H9 (cell line): ENCODE measurements around the gene MYCN. TPM values are rescaled to one million over a fixed set of nuclear protein-coding genes. Genes with fewer than 3 reads are reported as not detected.

Experiments used
- DNase-seq: peaks from one replicate; pipeline ENCODE4 v3.0.0-alpha.2; 2017
- H2AFZ ChIP-seq: one replicate; pipeline ENCODE4 v1.6.1; 2013; ENCODE audit warnings: mild to moderate bottlenecking, low read length, control low read depth, moderate library complexity
- H2AK5ac ChIP-seq: 2 replicates; pipeline ENCODE4 v1.6.1; 2013; ENCODE audit warnings: low read length, control low read depth, mixed read lengths; ENCODE audit not compliant: insufficient read length
- H2BK120ac ChIP-seq: one replicate; pipeline ENCODE4 v1.6.1; 2013; ENCODE audit warnings: low read depth, mild to moderate bottlenecking, low read length, control low read depth, inconsistent platforms; ENCODE audit not compliant: poor library complexity, severe bottlenecking
- H2BK12ac ChIP-seq: 2 replicates; pipeline ENCODE4 v1.6.1; 2013; ENCODE audit warnings: low read length, control low read depth, mixed read lengths, low read depth; ENCODE audit not compliant: insufficient read length
- H2BK15ac ChIP-seq: 2 replicates; pipeline ENCODE4 v1.6.1; 2013; ENCODE audit warnings: low read depth, low read length, control low read depth
- H2BK20ac ChIP-seq: one replicate; pipeline ENCODE4 v1.6.1; 2013; ENCODE audit warnings: low read depth, mild to moderate bottlenecking, low read length, control low read depth, inconsistent platforms; ENCODE audit not compliant: poor library complexity, severe bottlenecking
- H2BK5ac ChIP-seq: 2 replicates; pipeline ENCODE4 v1.6.1; 2013; ENCODE audit warnings: low read length, control low read depth, mixed read lengths; ENCODE audit not compliant: insufficient read length
- H3K14ac ChIP-seq: 2 replicates; pipeline ENCODE4 v1.6.1; 2013; ENCODE audit warnings: low read length, control low read depth; ENCODE audit not compliant: insufficient read depth
- H3K18ac ChIP-seq: 2 replicates; pipeline ENCODE4 v1.6.1; 2013; ENCODE audit warnings: low read depth, mild to moderate bottlenecking, mixed read lengths, low read length, control low read depth; ENCODE audit not compliant: insufficient read length
- H3K23ac ChIP-seq: 2 replicates; pipeline ENCODE4 v1.6.1; 2013; ENCODE audit warnings: low read length, control low read depth, mixed read lengths, low read depth; ENCODE audit not compliant: insufficient read length
- H3K23me2 ChIP-seq: 2 replicates; pipeline ENCODE4 v1.6.1; 2013; ENCODE audit warnings: low read depth, mild to moderate bottlenecking, mixed read lengths, low read length, control low read depth; ENCODE audit not compliant: insufficient read length, poor library complexity, severe bottlenecking
- H3K27ac ChIP-seq: 2 replicates; pipeline ENCODE4 v1.5.1; 2013; ENCODE audit warnings: low read length, control low read depth, mixed read lengths, low read depth; ENCODE audit not compliant: insufficient read length
- H3K27me3 ChIP-seq: 2 replicates; pipeline ENCODE4 v1.6.1; 2013; ENCODE audit warnings: low read length, control low read depth, inconsistent platforms; ENCODE audit not compliant: insufficient read depth
- H3K4ac ChIP-seq: 2 replicates; pipeline ENCODE4 v1.6.1; 2013; ENCODE audit warnings: low read depth, mild to moderate bottlenecking, control low read depth, inconsistent platforms, low read length, moderate library complexity
- H3K4me1 ChIP-seq: 2 replicates; pipeline ENCODE4 v1.6.1; 2013; ENCODE audit warnings: low read length, control low read depth, inconsistent platforms; ENCODE audit not compliant: insufficient read depth
- H3K4me2 ChIP-seq: 2 replicates; pipeline ENCODE4 v1.6.1; 2013; ENCODE audit warnings: low read length, control low read depth, mixed read lengths; ENCODE audit not compliant: insufficient read length, insufficient read depth
- H3K56ac ChIP-seq: 2 replicates; pipeline ENCODE4 v1.6.1; 2013; ENCODE audit warnings: low read depth, mild to moderate bottlenecking, mixed read lengths, low read length, control low read depth; ENCODE audit not compliant: insufficient read length
- H3K79me1 ChIP-seq: 2 replicates; pipeline ENCODE4 v1.6.1; 2013; ENCODE audit warnings: low read depth, mild to moderate bottlenecking, moderate library complexity, low read length, control low read depth, inconsistent platforms; ENCODE audit not compliant: insufficient read depth, poor library complexity, severe bottlenecking
- H3K79me2 ChIP-seq: 2 replicates; pipeline ENCODE4 v1.6.1; 2013; ENCODE audit warnings: low read length, control low read depth, inconsistent platforms; ENCODE audit not compliant: insufficient read depth
- H3K9ac ChIP-seq: 2 replicates; pipeline ENCODE4 v1.6.1; 2013; ENCODE audit warnings: low read length, control low read depth, mixed read lengths; ENCODE audit not compliant: insufficient read length; ENCODE audit errors: extremely low read depth
- H3K9me3 ChIP-seq: one replicate; pipeline ENCODE4 v1.6.1; 2013; ENCODE audit warnings: low read depth, low read length, inconsistent platforms; ENCODE audit not compliant: control insufficient read depth
- H3T11ph ChIP-seq: one replicate; pipeline ENCODE4 v1.6.1; 2013; ENCODE audit warnings: mild to moderate bottlenecking, low read length, control low read depth, inconsistent platforms
- H4K20me1 ChIP-seq: one replicate; pipeline ENCODE4 v1.6.1; 2013; ENCODE audit not compliant: control insufficient read depth, insufficient read length, insufficient read depth
- H4K5ac ChIP-seq: 2 replicates; pipeline ENCODE4 v1.6.1; 2013; ENCODE audit warnings: low read depth, mild to moderate bottlenecking, mixed read lengths, low read length, control low read depth; ENCODE audit not compliant: insufficient read length
- H4K8ac ChIP-seq: replicated peaks from 2 replicates; pipeline ENCODE4 v1.6.1; 2013; ENCODE audit warnings: low read length, control low read depth, mixed read lengths, low read depth; ENCODE audit not compliant: insufficient read length
- H4K91ac ChIP-seq: 2 replicates; pipeline ENCODE4 v1.6.1; 2013; ENCODE audit warnings: low read depth, mild to moderate bottlenecking, moderate library complexity, mixed read lengths, low read length, control low read depth; ENCODE audit not compliant: insufficient read length
- H3K27ac Mint-ChIP-seq, 3 experiments: 2 replicates in 2 of 3; 3 replicates in 1 of 3; pipeline ENCODE4 v1.8.0; 2020 to 2021; ENCODE audit warnings: mixed read lengths in 3 of 3, mild to moderate bottlenecking in 1 of 3, moderate library complexity in 1 of 3
- H3K27me3 Mint-ChIP-seq: 2 replicates; pipeline ENCODE4 v1.8.0; 2021; ENCODE audit warnings: low read depth, mild to moderate bottlenecking, moderate library complexity, mixed read lengths
- H3K36me3 Mint-ChIP-seq, 3 experiments: 2 replicates in 2 of 3; 3 replicates in 1 of 3; pipeline ENCODE4 v1.8.0; 2020 to 2021; ENCODE audit warnings: low read depth in 3 of 3, mixed read lengths in 3 of 3; ENCODE audit not compliant: insufficient read depth in 1 of 3
- H3K4me1 Mint-ChIP-seq, 2 experiments: 2 replicates each; pipeline ENCODE4 v1.8.0; 2020; ENCODE audit warnings: mixed read lengths in 2 of 2
- H3K4me3 Mint-ChIP-seq, 2 experiments: 2 replicates in 1 of 2; 3 replicates in 1 of 2; pipeline ENCODE4 v1.8.0; 2020 to 2021; ENCODE audit warnings: mild to moderate bottlenecking in 2 of 2, mixed read lengths in 2 of 2, moderate library complexity in 1 of 2
- H3K9me3 Mint-ChIP-seq, 2 experiments: 2 replicates in 1 of 2; 3 replicates in 1 of 2; pipeline ENCODE4 v1.8.0; 2020; ENCODE audit warnings: mild to moderate bottlenecking in 2 of 2, mixed read lengths in 2 of 2, moderate library complexity in 1 of 2
- WGBS: extraction: QIAGEN DNeasy Blood & Tissue Kit; methylation state at CpG from one replicate; pipeline ENCODE4 v1.1.7; 2013; ENCODE audit warnings: missing lambda C conversion rate, low lambda C conversion rate, mixed read lengths; ENCODE audit not compliant: insufficient read length; ENCODE audit errors: extremely low coverage; 5-methylcytosine and 5-hydroxymethylcytosine counted together
- total RNA-seq: library from RNA; stranded (reverse); gene quantifications from 2 replicates; pipeline ENCODE4 v1.2.1, GENCODE V29; 2021
- TF ChIP-seq, protein P1 (sequence below): fragments of 200-600 bp; sonication (generic); conservative IDR thresholded peaks from 3 replicates; pipeline ENCODE4 v1.8.0; 2021; ENCODE audit warnings: antibody characterized with exemption, mild to moderate bottlenecking

MYCN gene
- total RNA-seq, 1 experiment from 2014 or later = 100.0 TPM

DNA sequence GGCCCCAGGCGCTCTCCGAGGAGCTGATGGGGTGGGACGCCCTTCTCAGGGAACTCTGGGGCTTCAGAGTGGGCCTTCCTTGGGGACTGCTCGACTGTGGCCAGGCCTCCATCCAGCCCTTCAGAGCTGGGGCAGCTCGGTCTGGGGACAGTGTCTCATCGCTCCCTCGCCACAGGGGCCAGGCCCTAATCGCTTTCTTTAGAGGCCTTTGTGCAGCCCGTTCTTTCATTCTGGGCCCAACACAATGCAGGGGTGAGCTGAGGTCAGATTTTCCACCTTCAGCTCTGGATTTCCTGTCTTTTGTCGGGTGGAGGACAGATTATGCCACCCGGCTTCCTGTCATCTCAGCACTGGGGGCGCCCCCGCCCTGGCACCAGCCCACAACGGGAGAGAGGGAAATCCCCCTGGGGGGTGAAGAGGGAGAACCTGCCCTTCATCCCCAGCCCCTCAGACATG lies 25.2 kb downstream of the MYCN start:
- Histone ChIP-seq H2BK120ac (no peak overlapping the region), H3T11ph (no peak overlapping the region), H3K23me2 (no peaks in the 10 kb centered on the region), H4K20me1 (no peaks in the 10 kb centered on the region), H2BK20ac (no peak overlapping the region), H3K56ac (no peak overlapping the region), H3K27ac (no peak overlapping the region), H2BK12ac (no peak overlapping the region), H4K8ac (no peak overlapping the region), H3K79me1 (no peaks in the 10 kb centered on the region), H3K9me3 (no peaks in the 10 kb centered on the region), H3K23ac (no peak overlapping the region), H3K18ac (no peak overlapping the region), H3K27me3 (no peaks in the 10 kb centered on the region), H2AFZ (no peak overlapping the region), H2BK5ac (no peak overlapping the region), H4K5ac (no peak overlapping the region), H4K91ac (no peak overlapping the region), H3K79me2 (no peaks in the 10 kb centered on the region), H3K4me2 (no peak overlapping the region), H2AK5ac (no peak overlapping the region), H3K9ac (no peak overlapping the region), H3K14ac (no peak overlapping the region), H2BK15ac (no peak overlapping the region), H3K4ac (no peak overlapping the region), H3K4me1 (peaks cover 5% of the 10 kb centered on the region; the same call in 1 of the 2 replicates)
- H3K27ac Mint-ChIP-seq = peak overlapping the region in 1 of 3 experiments; percentile 70; a peak in 1 of 7 replicates
- TF ChIP-seq, protein P1, sequence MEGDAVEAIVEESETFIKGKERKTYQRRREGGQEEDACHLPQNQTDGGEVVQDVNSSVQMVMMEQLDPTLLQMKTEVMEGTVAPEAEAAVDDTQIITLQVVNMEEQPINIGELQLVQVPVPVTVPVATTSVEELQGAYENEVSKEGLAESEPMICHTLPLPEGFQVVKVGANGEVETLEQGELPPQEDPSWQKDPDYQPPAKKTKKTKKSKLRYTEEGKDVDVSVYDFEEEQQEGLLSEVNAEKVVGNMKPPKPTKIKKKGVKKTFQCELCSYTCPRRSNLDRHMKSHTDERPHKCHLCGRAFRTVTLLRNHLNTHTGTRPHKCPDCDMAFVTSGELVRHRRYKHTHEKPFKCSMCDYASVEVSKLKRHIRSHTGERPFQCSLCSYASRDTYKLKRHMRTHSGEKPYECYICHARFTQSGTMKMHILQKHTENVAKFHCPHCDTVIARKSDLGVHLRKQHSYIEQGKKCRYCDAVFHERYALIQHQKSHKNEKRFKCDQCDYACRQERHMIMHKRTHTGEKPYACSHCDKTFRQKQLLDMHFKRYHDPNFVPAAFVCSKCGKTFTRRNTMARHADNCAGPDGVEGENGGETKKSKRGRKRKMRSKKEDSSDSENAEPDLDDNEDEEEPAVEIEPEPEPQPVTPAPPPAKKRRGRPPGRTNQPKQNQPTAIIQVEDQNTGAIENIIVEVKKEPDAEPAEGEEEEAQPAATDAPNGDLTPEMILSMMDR = no peak
- H3K4me3 Mint-ChIP-seq = no peak overlapping the region
- peaks cover 9 to 12% of the 10 kb centered on the region in 2 experiments for H3K9me3 Mint-ChIP-seq
- H3K4me1 Mint-ChIP-seq = peaks cover 27 to 33% of the 10 kb centered on the region in 2 experiments
- WGBS = no CpG with 5 or more reads among the region's 14 CpGs
- H3K27me3 Mint-ChIP-seq = peaks cover 2% of the 10 kb centered on the region; the same call in 1 of the 2 replicates
- DNase-seq = no peak
- peaks cover 0 to 11% (median 1%) of the 10 kb centered on the region in 3 experiments; a peak in 5 of 7 replicates for H3K36me3 Mint-ChIP-seq
